Measurements from ENCODE around the gene TOGARAM2.

- TF ChIP-seq GATA2 (IDR thresholded peaks at IDR 0.05; ENCODE audit: low read depth, low read length) (no peak), GATA3 (IDR thresholded peaks at IDR 0.05; ENCODE audit: low read depth, low read length) (no peak)
These were observed 83.2 kb downstream of the TOGARAM2 start for GRCh38 chr2:29064346-29064715.
